HepG2 (cell line): ENCODE measurements around the gene TCAF1. TPM values are rescaled to one million over a fixed set of nuclear protein-coding genes. Genes with fewer than 3 reads are reported as not detected.

Experiments
- ATAC-seq: fragments of 200-7000 bp; cut with Tn5 transposase; 3 replicates; pipeline ENCODE4 v1.9.1; 2020; ENCODE audit warnings: mild to moderate bottlenecking, moderate library complexity
- BruUV-seq: library from RNA; stranded (reverse); fragments of 400-500 nt; replicated peaks from 2 replicates; lab custom pipeline; 2021; lab: Mats Ljungman, UMichigan
- CTCF ChIA-PET: fragments of 300-600 bp; formaldehyde crosslinking; extraction: SDS; loops from one replicate; lab custom pipeline; 2021; ENCODE audit warnings: low total read pairs, inconsistent platforms, low intra/inter-chr PET ratio; lab: Yijun Ruan, JAX
- POLR2A ChIA-PET: fragments of 350-600 bp; sonication (Branson Sonifier 250); formaldehyde crosslinking; loops from one replicate; lab custom pipeline; 2020; ENCODE audit warnings: antibody characterized with exemption, inconsistent platforms; lab: Yijun Ruan, JAX
- DNase-seq: peaks from one replicate; pipeline ENCODE4 v3.0.0-alpha.2; 2015; ENCODE audit warnings: low spot score
- FAIRE-seq: peaks from 3 replicates; lab custom pipeline; 2011; peaks lifted over from hg19 to GRCh38; lab: Jason Lieb, UNC
- H2AFZ ChIP-seq: one replicate; pipeline ENCODE4 v1.6.1; 2011; ENCODE audit warnings: low read length, inconsistent platforms
- H3K27ac ChIP-seq: fragments of 300-600 bp; 3 replicates; pipeline ENCODE4 v1.8.0; 2011; ENCODE audit warnings: mixed run types, mild to moderate bottlenecking, mixed read lengths, low read length, inconsistent platforms; ENCODE audit not compliant: insufficient read depth; ENCODE audit errors: extremely low read length
- H3K27me3 ChIP-seq, 2 experiments: fragments of 200-600 bp in 1 of 2; 2 replicates in 1 of 2; 3 replicates in 1 of 2; pipeline versions ENCODE4 v1.6.0 to v1.8.0; 2011; ENCODE audit warnings: low read length in 2 of 2, mild to moderate bottlenecking in 2 of 2, moderate library complexity in 2 of 2, inconsistent platforms in 1 of 2; ENCODE audit not compliant: insufficient read depth in 2 of 2, control insufficient read depth in 1 of 2
- H3K36me3 ChIP-seq, 2 experiments: fragments of 200-600 bp in 1 of 2; replicated peaks in 1 of 2; 2 replicates in 1 of 2; 3 replicates in 1 of 2; pipeline versions ENCODE4 v1.5.1 to v1.8.0; 2011; ENCODE audit warnings: low read length in 2 of 2, inconsistent platforms in 1 of 2; ENCODE audit not compliant: insufficient read depth in 2 of 2, control insufficient read depth in 1 of 2
- H3K4me1 ChIP-seq: 2 replicates; pipeline ENCODE4 v1.5.1; 2012; ENCODE audit warnings: low read length, inconsistent platforms; ENCODE audit not compliant: insufficient read depth
- H3K4me2 ChIP-seq: 2 replicates; pipeline ENCODE4 v1.6.0; 2011; ENCODE audit warnings: low read depth, low read length, inconsistent platforms
- H3K4me3 ChIP-seq, 3 experiments: fragments of 200-600 bp in 1 of 3; sonication (generic), shearing (Covaris generic) in 1 of 3; replicated peaks in 1 of 3; 2 replicates each; pipeline ENCODE4 v1.5.1; 2011 to 2016; ENCODE audit warnings: low read length in 3 of 3, inconsistent platforms in 2 of 3, low read depth in 2 of 3, mild to moderate bottlenecking in 2 of 3, control low read depth in 1 of 3, mixed read lengths in 1 of 3; ENCODE audit not compliant: insufficient read depth in 1 of 3
- H3K79me2 ChIP-seq: one replicate; pipeline ENCODE4 v1.6.1; 2011; ENCODE audit warnings: low read length, inconsistent platforms; ENCODE audit not compliant: insufficient read depth
- H3K9ac ChIP-seq: 2 replicates; pipeline ENCODE4 v1.6.0; 2011; ENCODE audit warnings: mild to moderate bottlenecking, low read depth, low read length, inconsistent platforms; ENCODE audit not compliant: insufficient read depth
- H3K9me3 ChIP-seq: 2 replicates; pipeline ENCODE4 v1.5.1; 2012; ENCODE audit warnings: mild to moderate bottlenecking, low read length
- H4K20me1 ChIP-seq: 2 replicates; pipeline ENCODE4 v1.6.0; 2011; ENCODE audit warnings: inconsistent platforms, mild to moderate bottlenecking, low read length, moderate library complexity; ENCODE audit not compliant: insufficient read depth
- AGO2 ChIP-seq: fragments of 200-400 bp; formaldehyde crosslinking; optimal IDR thresholded peaks from 2 replicates; pipeline ENCODE3; 2017; ENCODE audit warnings: mild to moderate bottlenecking, low read depth, low read length, moderate library complexity
- POLR2AphosphoS2 ChIP-seq: IDR thresholded peaks from 2 replicates; pipeline ENCODE4 v1.6.1; 2011; ENCODE audit warnings: low read depth, low read length, improper control_type of control experiment
- WGBS: methylation state at CpG from one replicate; pipeline ENCODE4 v1.1.6; 2017; ENCODE audit warnings: low lambda C conversion rate; 5-methylcytosine and 5-hydroxymethylcytosine counted together
- in situ Hi-C: cut with HindIII; loops from 2 replicates; pipeline ENCODE4 v1.10.0; 2017; ENCODE audit warnings: low pct_unique_long_range_greater_than_20kb; ENCODE audit not compliant: extremely low pct_ligation_motif_present
- intact Hi-C: fragments of 100-400 bp; cut with micrococcal nuclease; formaldehyde crosslinking; loops from one replicate; pipeline ENCODE4 v1.10.0; 2022; ENCODE audit not compliant: unreplicated experiment
- polyA plus RNA-seq, 8 experiments: library from polyadenylated mRNA; depleted of rRNA in 3 of 8; stranded (reverse) in 7 of 8; unstranded in 1 of 8; fragments of >200 nt; fragmentation: Illumina TruSeq in 4 of 8; extraction: Trizol in 4 of 8; gene quantifications; 2 replicates each; pipeline versions ENCODE4 v1.2.1 to v1.2.3, GENCODE V29; 2011 to 2016; ENCODE audit warnings: low read depth in 4 of 8, missing spikeins in 1 of 8, mixed read lengths in 1 of 8; ENCODE audit not compliant: insufficient read depth in 1 of 8
- total RNA-seq, 5 experiments: library from RNA; depleted of rRNA; stranded (reverse); fragments of >200 nt; fragmentation: Illumina TruSeq; extraction: Trizol; gene quantifications; 2 replicates each; pipeline ENCODE4 v1.2.3, GENCODE V29; 2016; ENCODE audit warnings: low read depth in 1 of 5
- TF ChIP-seq, protein P1 (sequence below): sonication (generic); formaldehyde crosslinking; conservative IDR thresholded peaks from 2 replicates; pipeline ENCODE4 v1.4.0; 2020; ENCODE audit warnings: mild to moderate bottlenecking, missing genetic modification reagents, moderate library complexity

The TCAF1 gene
- total and polyA plus RNA-seq, 2 of the 13 experiments (the other 11 are each of a cell fraction or from before 2014, with no cell fraction given), result 36.2 to 101 TPM

DNA sequence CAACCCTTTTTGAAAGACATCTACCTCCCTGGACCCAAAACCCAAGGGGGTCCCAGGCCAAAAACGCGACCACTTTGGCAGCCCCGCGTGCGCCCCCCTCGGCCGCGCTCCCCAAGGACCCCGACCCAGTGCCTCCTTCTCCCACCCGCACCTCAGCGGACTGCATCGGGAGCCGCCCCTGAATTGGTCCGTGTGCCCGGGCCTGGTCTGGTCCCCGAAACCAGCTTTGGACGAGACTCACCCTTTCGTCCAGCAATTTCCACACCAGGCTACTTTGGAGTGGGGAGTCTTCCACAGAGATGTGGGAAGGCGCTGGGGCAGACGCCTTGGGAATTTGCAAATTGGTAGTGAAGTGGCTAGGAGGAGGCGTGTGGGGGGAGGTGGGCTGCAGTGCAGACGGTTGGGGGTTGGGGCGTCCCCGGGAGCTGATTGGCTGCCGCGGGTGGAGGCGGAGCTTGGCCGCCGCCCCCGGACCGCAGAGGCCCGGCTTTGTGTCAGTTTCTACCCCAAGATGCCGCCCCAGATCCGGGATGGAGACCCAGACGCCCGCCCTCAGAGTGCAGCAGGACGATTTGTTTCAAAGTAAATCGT is 16.9 kb downstream of the TCAF1 start:
- no peak for FAIRE-seq
- Histone ChIP-seq H3K4me1 (peaks cover 19% of the 10 kb centered on the region), H3K4me2 (no peak overlapping the region), H3K9ac (no peak overlapping the region), H3K9me3 (no peaks in the 10 kb centered on the region), H4K20me1 (peaks cover 25% of the 10 kb centered on the region; the same call in 1 of the 2 replicates)
- CTCF ChIA-PET, result no interaction called here
- in situ Hi-C loops, result loop anchor here (25.0 kb wide), 1 partner anchor 502 kb away; no protein-coding TSS in a partner anchor
- 97% methylated on average over 36 of the region's 38 CpGs for WGBS
- peak; percentile 85 for TF ChIP-seq AGO2
- TF ChIP-seq, protein P1, sequence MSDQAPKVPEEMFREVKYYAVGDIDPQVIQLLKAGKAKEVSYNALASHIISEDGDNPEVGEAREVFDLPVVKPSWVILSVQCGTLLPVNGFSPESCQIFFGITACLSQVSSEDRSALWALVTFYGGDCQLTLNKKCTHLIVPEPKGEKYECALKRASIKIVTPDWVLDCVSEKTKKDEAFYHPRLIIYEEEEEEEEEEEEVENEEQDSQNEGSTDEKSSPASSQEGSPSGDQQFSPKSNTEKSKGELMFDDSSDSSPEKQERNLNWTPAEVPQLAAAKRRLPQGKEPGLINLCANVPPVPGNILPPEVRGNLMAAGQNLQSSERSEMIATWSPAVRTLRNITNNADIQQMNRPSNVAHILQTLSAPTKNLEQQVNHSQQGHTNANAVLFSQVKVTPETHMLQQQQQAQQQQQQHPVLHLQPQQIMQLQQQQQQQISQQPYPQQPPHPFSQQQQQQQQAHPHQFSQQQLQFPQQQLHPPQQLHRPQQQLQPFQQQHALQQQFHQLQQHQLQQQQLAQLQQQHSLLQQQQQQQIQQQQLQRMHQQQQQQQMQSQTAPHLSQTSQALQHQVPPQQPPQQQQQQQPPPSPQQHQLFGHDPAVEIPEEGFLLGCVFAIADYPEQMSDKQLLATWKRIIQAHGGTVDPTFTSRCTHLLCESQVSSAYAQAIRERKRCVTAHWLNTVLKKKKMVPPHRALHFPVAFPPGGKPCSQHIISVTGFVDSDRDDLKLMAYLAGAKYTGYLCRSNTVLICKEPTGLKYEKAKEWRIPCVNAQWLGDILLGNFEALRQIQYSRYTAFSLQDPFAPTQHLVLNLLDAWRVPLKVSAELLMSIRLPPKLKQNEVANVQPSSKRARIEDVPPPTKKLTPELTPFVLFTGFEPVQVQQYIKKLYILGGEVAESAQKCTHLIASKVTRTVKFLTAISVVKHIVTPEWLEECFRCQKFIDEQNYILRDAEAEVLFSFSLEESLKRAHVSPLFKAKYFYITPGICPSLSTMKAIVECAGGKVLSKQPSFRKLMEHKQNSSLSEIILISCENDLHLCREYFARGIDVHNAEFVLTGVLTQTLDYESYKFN, result no peak
- peak; percentile 58; the same call in 1 of the 2 replicates for TF ChIP-seq POLR2AphosphoS2
- TF ChIP-seq, all 625 proteins: peak for 2
- no TSS peak for BruUV-seq
- no peak for DNase-seq
- Histone ChIP-seq H3K27ac (no peak overlapping the region), H3K27me3 (no peaks in the 10 kb centered on the region; a peak in 1 of 5 replicates), H2AFZ (no peak overlapping the region), H3K36me3 (peaks cover 1 to 3% of the 10 kb centered on the region in 2 experiments; a peak in 3 of 5 replicates), H3K4me3 (no peak overlapping the region), H3K79me2 (peaks cover 55% of the 10 kb centered on the region)
- intact Hi-C loops, result loop anchor here (1.0 kb wide), 1 partner anchor 11 kb away; no protein-coding TSS in a partner anchor
- ATAC-seq, result no peak
- POLR2A ChIA-PET, result interaction anchor here (6.1 kb wide), 1 partner anchor 17 kb away, joined by 174 read pairs; the partner anchor contains the start of gene TCAF1
